GM12878 (cell line): ENCODE data around the gene PRSS56. TPM values are rescaled to one million over a fixed set of nuclear protein-coding genes. Genes with fewer than 3 reads are reported as not detected.

Experiments used
- ATAC-seq: fragments of 200-7000 bp; cut with Tn5 transposase; 3 replicates; pipeline ENCODE4 v1.9.1; 2020; ENCODE audit warnings: mild to moderate bottlenecking, moderate library complexity
- BruUV-seq: library from RNA; stranded (reverse); fragments of 400-500 nt; replicated peaks from 2 replicates; lab custom pipeline; 2021; lab: Mats Ljungman, UMichigan
- CTCF ChIA-PET: fragments of 300-600 bp; sonication (Branson Sonifier 250); formaldehyde crosslinking; extraction: SDS; loops from one replicate; lab custom pipeline; 2021; ENCODE audit warnings: inconsistent platforms; lab: Yijun Ruan, JAX
- POLR2A ChIA-PET: fragments of 350-600 bp; formaldehyde crosslinking; extraction: SDS; loops from one replicate; lab custom pipeline; 2021; ENCODE audit warnings: inconsistent platforms; lab: Charles Lee
- RAD21 ChIA-PET: fragments of 300-600 bp; sonication (Branson Sonifier 250); formaldehyde crosslinking; loops from one replicate; lab custom pipeline; 2023; ENCODE audit warnings: antibody characterized with exemption; ENCODE audit not compliant: unreplicated experiment; lab: Charles Lee
- SMC1A ChIA-PET: fragments of 300-600 bp; sonication (Branson Sonifier 250); formaldehyde crosslinking; loops from one replicate; lab custom pipeline; 2023; ENCODE audit not compliant: unreplicated experiment, uncharacterized antibody; lab: Charles Lee
- DNase-seq: peaks from one replicate; pipeline ENCODE4 v3.0.0-alpha.2; 2011; ENCODE audit warnings: low read depth, low spot score
- FAIRE-seq: peaks from 3 replicates; lab custom pipeline; 2011; peaks lifted over from hg19 to GRCh38; lab: Jason Lieb, UNC
- H2AFZ ChIP-seq: 2 replicates; pipeline ENCODE4 v1.6.0; 2011; ENCODE audit warnings: low read depth, low read length, control low read depth; ENCODE audit not compliant: control insufficient read depth
- H3K27ac ChIP-seq: 2 replicates; pipeline ENCODE4 v1.5.1; 2011; ENCODE audit warnings: control low read depth; ENCODE audit not compliant: control insufficient read depth, insufficient read depth
- H3K27me3 ChIP-seq, 2 experiments: replicated peaks in 1 of 2; 2 replicates each; pipeline versions ENCODE4 v1.6.0 to v1.6.1; 2011; ENCODE audit warnings: low read length in 1 of 2; ENCODE audit not compliant: control insufficient read depth in 2 of 2, insufficient read depth in 2 of 2
- H3K36me3 ChIP-seq, 2 experiments: 2 replicates each; pipeline ENCODE4 v1.5.1; 2011; ENCODE audit warnings: low read length in 1 of 2; ENCODE audit not compliant: control insufficient read depth in 2 of 2, insufficient read depth in 2 of 2
- H3K4me1 ChIP-seq: 2 replicates; pipeline ENCODE4 v1.6.1; 2011; ENCODE audit warnings: mild to moderate bottlenecking, low read length, moderate library complexity, mixed read lengths; ENCODE audit not compliant: control insufficient read depth, insufficient read depth
- H3K4me2 ChIP-seq: 2 replicates; pipeline ENCODE4 v1.6.0; 2011; ENCODE audit warnings: control low read depth; ENCODE audit not compliant: control insufficient read depth, insufficient read depth
- H3K4me3 ChIP-seq: fragments of 200-600 bp; sonication (generic); 2 replicates; pipeline ENCODE4 v1.5.1; 2016
- H3K79me2 ChIP-seq: 2 replicates; pipeline ENCODE4 v1.6.0; 2011; ENCODE audit warnings: low read length; ENCODE audit not compliant: control insufficient read depth, insufficient read depth
- H3K9ac ChIP-seq: 2 replicates; pipeline ENCODE4 v1.8.0; 2011; ENCODE audit warnings: low read length, control low read depth, mixed read lengths; ENCODE audit not compliant: control insufficient read depth, insufficient read depth
- H3K9me3 ChIP-seq: replicated peaks from 3 replicates; pipeline ENCODE4 v1.5.1; 2011; ENCODE audit warnings: mild to moderate bottlenecking, low read length; ENCODE audit not compliant: control insufficient read depth, insufficient read depth
- H4K20me1 ChIP-seq: 2 replicates; pipeline ENCODE4 v1.6.0; 2011; ENCODE audit not compliant: control insufficient read depth, insufficient read depth
- CTCF ChIP-seq, 3 experiments: IDR thresholded peaks in 2 of 3; conservative IDR thresholded peaks in 1 of 3; 2 replicates each; pipeline ENCODE4 v1.5.1; 2011; ENCODE audit warnings: low read depth in 3 of 3, low read length in 3 of 3, mild to moderate bottlenecking in 3 of 3, control low read depth in 2 of 3, moderate library complexity in 2 of 3, inconsistent platforms in 1 of 3, mixed read lengths in 1 of 3; ENCODE audit not compliant: control insufficient read depth in 2 of 3, insufficient read depth in 1 of 3; ENCODE audit errors: extremely low read depth in 1 of 3
- CUX1 ChIP-seq: IDR thresholded peaks from 2 replicates; pipeline ENCODE4 v1.6.1; 2012; ENCODE audit warnings: improper control_type of control experiment, low read depth, low read length; ENCODE audit not compliant: insufficient replicate concordance
- EED ChIP-seq: sonication (generic); IDR thresholded peaks from 2 replicates; pipeline ENCODE4 v1.6.1; 2016; ENCODE audit warnings: antibody characterized with exemption, low read depth
- JUNB ChIP-seq: IDR thresholded peaks from 2 replicates; pipeline ENCODE4 v1.6.1; 2016; ENCODE audit warnings: antibody characterized with exemption, mild to moderate bottlenecking
- MLLT1 ChIP-seq: fragments of 450-650 bp; IDR thresholded peaks from 2 replicates; pipeline ENCODE4 v1.6.1; 2016; ENCODE audit warnings: mild to moderate bottlenecking
- MYC ChIP-seq: IDR thresholded peaks from 2 replicates; pipeline ENCODE4 v1.6.1; 2011; ENCODE audit warnings: mild to moderate bottlenecking, low read length, moderate library complexity, inconsistent platforms; ENCODE audit not compliant: insufficient read depth, insufficient replicate concordance, insufficient read length, severe bottlenecking
- TCF12 ChIP-seq: IDR thresholded peaks from 2 replicates; pipeline ENCODE4 v1.6.1; 2011; ENCODE audit warnings: low read depth, mild to moderate bottlenecking, low read length
- WGBS: methylation state at CpG from one replicate; pipeline ENCODE4 v1.1.6; 2016; ENCODE audit warnings: low lambda C conversion rate; ENCODE audit not compliant: insufficient replicate concordance, insufficient coverage; ENCODE audit errors: missing lambda C conversion rate; 5-methylcytosine and 5-hydroxymethylcytosine counted together
- in situ Hi-C: fragments of 300-500 bp; cut with MboI; formaldehyde crosslinking; loops from 9 replicates; pipeline ENCODE4 v1.14.3; 2018; ENCODE audit warnings: mixed read lengths
- intact Hi-C: fragments of 100-400 bp; cut with micrococcal nuclease; formaldehyde crosslinking; loops from one replicate; pipeline ENCODE4 v1.14.2; 2022; ENCODE audit not compliant: unreplicated experiment
- polyA plus RNA-seq, 11 experiments: library from polyadenylated mRNA; depleted of rRNA in 4 of 11; unstranded in 6 of 11; stranded (reverse) in 5 of 11; fragments of >200 nt; fragmentation: Nextera tagmentation in 4 of 11; fragmentation: Illumina TruSeq in 1 of 11; extraction: Ambion mirVana in 4 of 11; extraction: Trizol in 1 of 11; gene quantifications; 1 replicate in 1 of 11; 2 replicates in 10 of 11; pipeline versions ENCODE4 v1.2.1 to v1.2.3, GENCODE V29; 2011 to 2016; ENCODE audit warnings: inconsistent platforms in 2 of 11, missing spikeins in 2 of 11, low read depth in 1 of 11
- total RNA-seq, 4 experiments: library from RNA; depleted of rRNA in 3 of 4; stranded (reverse); fragments of >200 nt in 3 of 4; fragmentation: Illumina TruSeq in 1 of 4; extraction: Trizol in 1 of 4; gene quantifications; 2 replicates each; pipeline versions ENCODE4 v1.2.1 to v1.2.3, GENCODE V29; 2013 to 2021

The PRSS56 gene
- total and polyA plus RNA-seq, 10 of the 15 experiments (the other 5 are each of a cell fraction or from before 2014, with no cell fraction given), result not detected

GRCh38 chr2:232535761-232536530 lies 15.8 kb downstream of the PRSS56 start (continued):
- TF ChIP-seq CUX1 (no peak), MYC (no peak), JUNB (no peak), EED (no peak)

- no peaks in the 10 kb centered on the region for H3K79me2 ChIP-seq
- ChIA-PET SMC1A (no interaction called here), POLR2A (no interaction called here), RAD21 (no interaction called here), CTCF (interaction anchor here (0.5 to 1.1 kb wide), 3 partner anchors 9 to 509 kb away, joined by 3 to 4 read pairs (median 3); no protein-coding TSS in a partner anchor)
- no peak overlapping the region for H2AFZ ChIP-seq
- intact Hi-C loops, result no loop called here
- FAIRE-seq (no peak), ATAC-seq (peak; percentile 44; the same call in 2 of the 3 replicates), DNase-seq (no peak)
- WGBS, result 19% methylated on average over 5 of the region's 5 CpGs
- H3K9ac ChIP-seq, result no peak overlapping the region
- no peak overlapping the region for H3K4me3 ChIP-seq
- no peak overlapping the region for H3K4me2 ChIP-seq
- no peaks in the 10 kb centered on the region for H4K20me1 ChIP-seq
- H3K27ac ChIP-seq, result no peak overlapping the region
- in situ Hi-C loops, result no loop called here
- H3K9me3 ChIP-seq, result peaks cover 6% of the 10 kb centered on the region; the same call in 2 of the 3 replicates
- no TSS peak for BruUV-seq
- no peaks in the 10 kb centered on the region for H3K27me3 ChIP-seq
- no peaks in the 10 kb centered on the region for H3K36me3 ChIP-seq
- peaks cover 4% of the 10 kb centered on the region; the same call in 1 of the 2 replicates for H3K4me1 ChIP-seq
- no peak for TF ChIP-seq MLLT1
- TF ChIP-seq CTCF (IDR thresholded peaks at IDR 0.05 in 2 of 3, conservative IDR thresholded peaks at IDR 0.05 in 1 of 3; ENCODE audit: control insufficient read depth in 2 of 3, extremely low read depth in 1 of 3, insufficient read depth in 1 of 3, low read depth in 3 of 3, low read length in 3 of 3), result peak; percentile 22 to 43 (median 38); a peak in 4 of 6 replicates
- no peak for TF ChIP-seq TCF12
Measured at GRCh38 chr2:232537079-232537478, 16.9 kb downstream of the PRSS56 start.
